ENCODE results near the gene COTL1.
A peak's percentile ranks its signal among the peaks of the same experiment; 100 is the strongest.

Gene COTL1

DNA sequence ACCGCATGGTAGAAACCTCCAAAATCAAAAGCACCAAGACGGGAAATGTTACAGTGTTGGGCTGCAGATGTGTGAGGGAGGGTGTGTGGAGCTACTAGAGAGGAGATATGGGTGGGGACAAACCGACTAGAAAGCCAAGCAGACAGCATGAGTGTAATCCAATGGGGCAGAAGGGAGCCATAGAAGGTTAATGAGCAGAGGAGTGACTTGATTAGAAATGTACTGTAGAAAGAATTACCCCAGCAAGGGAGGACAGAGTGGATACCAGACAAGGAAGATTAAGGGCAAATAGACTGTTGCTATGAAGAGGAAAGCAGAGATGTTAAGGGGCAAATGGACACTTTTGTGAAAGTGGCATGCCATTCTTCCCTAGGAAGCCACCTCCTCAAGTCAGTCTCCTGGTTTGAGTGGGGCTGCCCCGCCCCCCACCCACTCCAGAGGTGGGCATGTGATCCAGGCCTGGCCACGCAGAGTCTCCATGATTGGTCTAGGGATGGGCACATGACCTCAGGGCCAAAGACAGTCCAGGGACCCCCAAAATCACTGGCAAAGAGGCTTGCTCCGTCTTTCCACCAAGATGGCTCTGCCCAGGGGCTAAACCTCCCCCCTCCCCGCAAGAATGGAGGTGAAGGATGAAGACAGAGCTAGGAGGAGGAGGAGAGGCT, 4.3 kb downstream of the COTL1 start:
- DNase-seq = no peak

DNA sequence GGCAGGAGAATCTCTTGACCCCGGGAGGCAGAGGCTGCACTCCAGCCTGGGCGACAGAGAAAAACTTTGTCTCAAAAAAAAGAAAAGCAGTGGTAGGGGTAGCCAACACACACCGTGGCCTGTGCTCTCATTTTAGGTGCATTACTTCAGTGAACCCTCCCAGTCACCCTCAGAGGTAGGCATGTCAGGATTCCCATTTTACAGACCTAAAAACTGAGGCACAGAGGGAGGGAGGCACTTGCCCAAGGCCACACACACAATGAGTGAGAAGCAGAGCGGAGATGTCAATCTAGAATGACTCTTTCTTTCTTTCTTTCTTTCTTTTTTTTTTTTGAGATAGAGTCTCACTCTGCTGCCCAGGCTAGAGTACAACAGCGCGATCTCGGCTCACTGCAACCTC, 5.2 kb downstream of the COTL1 start:
- no peak for DNase-seq

DNA sequence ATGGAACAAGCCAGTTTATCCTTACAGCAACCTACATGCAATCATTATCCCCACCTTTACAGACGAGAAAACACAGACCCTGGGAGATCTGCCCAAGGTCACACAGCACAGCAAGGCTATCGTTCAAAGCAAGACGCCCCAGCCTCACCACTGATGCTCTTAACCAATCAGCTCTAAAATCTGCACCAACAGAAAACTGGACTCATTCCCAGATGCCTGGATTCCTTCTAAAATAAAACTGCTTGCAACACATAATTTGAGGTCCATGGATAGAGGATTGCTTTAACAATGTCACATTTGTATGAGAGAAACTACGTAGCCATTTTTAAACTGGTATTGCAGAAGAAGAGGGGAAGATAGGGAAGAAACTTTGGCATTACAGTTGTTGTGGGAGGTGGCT, 6.8 kb downstream of the COTL1 start:
- no peak for DNase-seq

DNA sequence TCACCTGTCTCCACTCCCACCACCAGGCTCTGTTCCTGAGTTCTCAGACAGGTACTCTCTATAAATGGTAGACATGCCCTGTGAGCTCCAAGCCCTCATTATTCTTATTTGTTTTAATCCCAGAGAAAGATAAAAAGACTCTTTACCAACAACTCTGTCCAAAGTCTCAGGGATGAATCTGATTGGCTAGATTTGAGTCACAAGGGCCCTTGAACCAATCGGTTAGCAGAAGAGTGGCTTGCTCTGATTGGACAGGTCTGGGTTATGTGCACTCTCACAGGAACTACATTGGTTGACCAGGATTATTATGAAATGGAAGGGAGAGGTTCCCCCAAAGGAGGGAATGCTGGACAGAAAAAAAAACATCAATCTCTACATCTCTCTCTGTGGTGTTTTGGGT, 7.5 kb downstream of the COTL1 start:
- DNase-seq = no peak

DNA sequence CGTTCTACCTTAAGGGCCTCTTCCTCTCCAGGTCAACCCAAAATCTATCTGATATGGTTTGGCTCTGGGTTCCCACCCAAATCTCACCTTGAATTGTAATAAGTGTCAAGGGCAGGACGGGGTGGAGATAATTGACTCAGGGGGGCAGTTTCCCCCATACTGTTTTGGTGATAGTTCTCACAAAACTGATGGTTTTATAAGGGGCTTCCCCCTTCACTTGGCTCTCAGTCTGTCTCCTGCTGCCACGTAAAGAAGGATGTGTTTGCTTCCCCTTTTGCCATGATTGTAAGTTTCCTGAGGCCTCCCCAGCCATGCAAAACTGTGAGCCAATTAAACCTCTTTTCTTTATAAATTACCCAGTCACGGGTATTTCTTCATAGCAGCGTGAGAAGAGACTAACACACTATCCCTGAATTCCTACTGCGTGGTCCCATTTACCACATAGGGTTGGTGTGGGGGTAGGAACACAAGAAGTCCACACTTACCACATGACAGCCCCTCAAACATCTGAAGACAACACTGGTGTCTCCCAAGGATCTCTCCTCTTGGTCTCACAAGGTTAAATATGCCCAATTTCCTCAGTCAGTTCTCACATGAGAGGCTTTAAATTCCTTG, 8.2 kb downstream of the COTL1 start:
- DNase-seq = no peak

DNA sequence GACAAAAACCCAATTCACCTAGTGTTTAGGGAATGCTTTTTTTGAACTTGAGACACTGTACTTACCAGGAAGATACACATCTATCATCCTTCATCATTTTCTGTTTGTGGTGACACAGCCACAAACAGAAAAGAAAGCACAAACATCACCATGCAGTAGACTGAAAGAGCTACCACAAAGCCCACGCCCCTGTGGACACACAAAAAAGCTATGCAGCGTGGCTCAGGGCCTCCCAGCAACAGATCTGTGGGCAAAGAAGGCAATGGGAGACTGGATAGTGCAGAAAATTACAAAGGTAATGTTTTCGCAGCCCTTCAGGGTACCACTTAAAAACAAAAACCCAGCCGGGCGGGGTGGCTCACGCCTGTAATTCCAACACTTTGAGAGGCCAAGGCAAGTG, 9.6 kb downstream of the COTL1 start:
- DNase-seq = no peak

DNA sequence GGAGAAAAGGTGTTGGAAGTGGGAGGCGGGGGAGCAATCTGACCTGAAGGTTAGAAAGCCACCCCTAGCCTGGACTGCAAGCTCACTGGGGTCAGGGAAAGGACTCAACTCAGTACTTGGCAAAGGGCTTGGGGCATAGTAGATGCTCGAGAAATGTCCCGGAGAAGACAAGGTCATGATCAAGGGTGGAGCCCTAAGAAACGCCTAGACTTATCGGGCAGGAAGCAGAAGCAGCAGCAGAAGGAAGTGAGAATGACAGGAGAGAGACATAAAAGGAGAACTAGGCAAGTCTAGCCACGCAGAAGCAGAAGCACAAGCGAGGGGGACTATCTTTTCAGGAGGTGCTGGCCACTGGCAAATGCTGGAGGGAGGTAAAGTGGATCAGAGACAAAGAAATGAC, 10.2 kb downstream of the COTL1 start:
- no peak for DNase-seq

DNA sequence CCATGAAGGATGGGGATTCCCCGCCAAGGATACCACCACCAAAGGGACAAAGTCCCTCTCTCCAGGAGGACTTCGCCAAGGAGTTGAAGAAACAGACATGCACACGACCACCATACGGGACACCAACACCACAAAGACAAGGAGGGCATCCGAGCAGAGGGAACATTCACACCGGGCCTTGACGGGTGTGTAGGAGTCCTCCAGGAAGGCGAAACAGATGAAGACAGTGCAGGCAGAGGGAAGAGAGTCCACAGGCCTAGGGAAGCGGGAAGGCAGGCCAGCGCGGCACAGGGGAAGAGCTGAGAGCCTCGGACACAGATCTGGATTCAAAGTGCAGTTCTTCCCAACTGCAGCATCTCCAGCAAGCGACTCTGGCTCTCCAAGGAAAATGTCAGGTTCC, 10.8 kb downstream of the COTL1 start:
- DNase-seq = no peak

DNA sequence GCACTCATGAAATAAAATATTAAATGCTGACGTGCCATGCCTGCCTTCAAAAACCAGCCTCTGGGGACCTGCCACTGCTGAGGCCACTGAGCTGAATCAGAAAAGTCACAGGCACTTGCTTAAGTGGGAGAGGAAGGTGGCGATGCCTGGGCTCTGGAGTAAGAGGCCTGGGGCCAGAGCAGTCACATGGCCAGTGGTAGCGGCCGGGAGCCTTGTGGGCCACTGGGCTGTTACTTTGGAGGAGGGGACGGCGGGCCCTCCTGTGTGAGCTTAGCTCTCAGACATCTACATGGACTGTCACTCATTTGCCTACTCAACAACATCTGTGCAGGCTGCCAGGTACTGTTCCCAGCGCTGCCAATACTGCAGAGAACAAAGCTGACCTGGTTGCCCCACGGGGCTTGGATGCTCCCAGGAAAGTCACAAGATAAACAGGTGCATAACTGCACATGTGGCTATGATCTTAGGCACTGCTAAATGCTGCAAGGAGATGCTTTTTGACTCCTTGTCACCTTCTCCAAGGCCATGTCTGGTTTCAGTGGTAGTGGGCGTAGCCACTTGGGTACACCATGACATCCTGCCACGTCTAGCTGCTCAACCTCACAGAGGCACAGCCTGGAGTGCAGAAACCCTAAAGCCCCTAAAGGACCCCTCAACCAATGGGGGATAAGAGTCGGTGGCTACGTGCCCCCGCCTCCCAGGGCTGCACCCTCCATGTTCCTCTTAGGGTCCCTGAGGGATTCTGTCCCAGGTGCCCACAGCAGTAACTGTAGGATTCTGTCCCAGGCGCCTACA, 11.6 kb downstream of the COTL1 start:
- no peak for DNase-seq

DNA sequence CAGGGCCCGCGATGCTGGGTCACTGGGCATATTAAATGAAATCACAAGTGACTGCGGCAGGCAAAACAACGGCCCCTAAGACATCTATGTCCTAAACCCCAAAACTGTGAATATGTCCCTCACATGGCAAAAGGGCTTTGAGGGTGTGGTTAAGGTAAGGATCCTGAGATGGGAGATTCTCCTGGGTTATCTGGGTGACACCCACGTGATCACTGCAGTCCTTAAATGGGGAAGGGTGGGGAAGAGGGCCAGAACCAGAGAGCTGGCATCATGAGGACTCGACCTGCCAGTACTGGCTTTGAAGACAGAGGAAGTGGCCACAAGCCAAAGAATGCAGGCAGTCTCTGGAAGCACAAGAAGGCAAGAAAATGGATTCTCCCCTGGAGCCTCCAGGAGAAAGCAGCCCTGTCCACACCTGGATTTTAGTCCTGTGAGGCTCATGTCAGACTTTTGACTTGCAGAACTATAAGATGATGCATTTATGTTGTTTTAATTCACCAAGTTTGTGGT, 12.5 kb downstream of the COTL1 start:
- DNase-seq = no peak

DNA sequence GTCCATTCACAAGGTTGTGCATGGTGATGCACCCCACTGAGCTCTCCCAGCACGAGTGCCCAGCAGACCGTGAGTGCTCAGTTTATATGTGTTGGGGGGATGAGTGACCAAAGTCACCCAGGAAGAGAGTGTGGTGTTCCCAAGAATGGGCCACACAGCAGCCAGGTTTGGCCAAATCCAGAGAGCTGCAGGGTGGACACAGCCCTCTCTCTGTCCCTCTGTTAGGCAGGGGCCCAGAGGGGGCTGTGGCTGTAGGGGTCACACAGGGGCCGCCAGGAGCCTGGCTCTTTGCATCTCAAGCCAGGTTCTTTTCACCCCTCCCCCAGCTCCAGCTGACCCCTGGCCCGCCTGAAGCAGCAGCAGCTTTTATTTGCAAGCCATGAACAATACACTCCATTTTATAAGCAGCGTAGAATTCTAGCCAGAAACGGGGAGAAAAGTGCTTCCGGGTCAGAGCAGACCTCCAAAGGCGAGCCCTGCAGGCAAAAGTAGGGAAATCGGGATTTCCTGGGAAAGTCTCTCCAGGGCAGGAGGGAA, 13.3 kb downstream of the COTL1 start:
- DNase-seq = no peak

DNA sequence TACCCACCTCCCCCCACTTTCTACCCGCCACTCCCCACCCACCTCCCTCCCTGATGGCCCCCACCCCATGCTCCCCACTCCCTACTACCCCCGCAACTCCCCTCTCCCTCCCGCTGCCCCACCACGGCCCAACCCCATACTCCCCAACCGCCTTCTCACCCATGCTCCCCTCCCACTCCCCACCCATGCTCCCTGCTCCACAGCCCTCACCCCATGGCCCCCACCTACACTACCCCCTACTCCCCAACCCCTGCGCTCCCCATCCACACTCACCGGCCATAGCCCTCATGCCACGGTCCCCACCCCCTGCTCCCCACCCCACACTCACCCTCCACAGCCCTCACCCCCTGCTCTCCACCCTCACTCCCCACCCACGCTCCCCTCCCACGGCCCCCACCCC, 13.9 kb downstream of the COTL1 start:
- DNase-seq = no peak

DNA sequence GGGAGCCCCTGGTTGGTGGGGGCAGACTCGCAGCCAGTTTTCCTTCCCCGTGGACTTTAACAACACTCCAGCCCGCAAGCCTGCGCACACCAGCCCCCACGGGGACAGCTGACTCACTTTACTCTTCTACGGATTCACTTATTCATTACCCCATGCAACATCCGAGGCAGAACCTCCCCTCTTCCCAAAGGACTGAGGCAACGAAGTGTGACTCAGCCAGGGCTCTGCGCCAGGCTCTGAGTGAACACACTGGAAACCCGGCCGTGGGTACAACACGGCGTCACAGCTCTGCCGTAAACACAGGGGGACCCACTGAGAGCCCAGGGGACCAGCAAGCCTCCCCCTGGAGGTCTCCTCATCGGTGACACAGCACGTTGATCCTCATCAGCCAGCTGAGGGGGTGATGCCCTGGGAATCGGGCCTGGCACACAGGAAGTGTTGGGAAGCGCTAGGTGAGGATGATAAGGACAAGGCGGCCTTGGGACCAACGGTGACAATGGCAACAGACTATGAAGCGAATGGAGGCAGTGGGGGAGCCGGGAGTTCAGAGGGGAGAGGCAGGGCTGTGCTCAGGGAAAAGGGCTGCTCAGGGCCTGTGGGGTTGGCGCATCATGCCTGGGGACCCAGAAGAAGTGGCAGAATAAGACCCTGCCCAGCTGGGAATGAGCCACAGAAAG, 14.6 kb downstream of the COTL1 start:
- DNase-seq = peak; percentile 42 to 57

DNA sequence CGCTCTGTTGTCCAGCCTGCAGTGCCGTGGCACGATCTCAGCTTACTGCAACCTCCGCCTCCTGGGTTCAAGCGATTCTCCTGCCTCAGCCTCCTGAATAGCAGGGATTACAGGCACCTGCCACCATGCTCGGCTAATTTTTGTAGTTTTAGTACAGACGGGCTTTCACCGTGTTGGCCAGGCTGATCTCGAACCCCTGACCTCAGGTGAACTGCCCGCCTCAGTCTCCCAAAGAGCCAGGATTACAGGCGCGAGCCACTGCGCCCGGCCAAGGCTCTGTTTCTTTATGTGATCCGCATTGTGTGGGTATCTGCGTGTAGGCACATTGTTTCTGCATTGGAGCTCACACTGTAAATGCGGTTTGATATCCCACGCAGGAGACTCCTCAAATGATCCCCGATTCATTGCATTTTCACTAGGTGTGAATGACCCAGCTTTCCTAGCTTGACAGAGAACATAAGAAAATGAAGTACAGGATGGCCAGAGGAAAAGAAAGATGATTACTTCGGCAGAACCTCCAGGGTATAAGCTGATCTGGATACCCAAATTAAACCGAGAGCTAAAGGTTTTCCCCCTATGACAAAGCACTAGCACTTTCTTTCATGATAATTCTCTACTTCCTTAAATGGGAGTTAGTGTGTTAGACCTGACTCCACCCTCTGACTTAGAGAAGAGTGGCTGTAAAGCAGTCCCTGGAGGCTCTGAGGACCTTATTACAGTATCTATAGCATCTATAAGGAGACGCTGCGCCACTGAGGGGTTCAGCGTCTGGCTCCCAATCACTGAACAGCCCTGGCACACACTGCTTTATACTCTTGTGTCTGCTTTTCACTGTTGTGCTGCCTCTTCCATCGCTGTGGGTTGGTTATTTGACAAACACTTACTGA, 17.3 kb downstream of the COTL1 start:
- peak in 1 of 2 experiments; percentile 25 for DNase-seq

DNA sequence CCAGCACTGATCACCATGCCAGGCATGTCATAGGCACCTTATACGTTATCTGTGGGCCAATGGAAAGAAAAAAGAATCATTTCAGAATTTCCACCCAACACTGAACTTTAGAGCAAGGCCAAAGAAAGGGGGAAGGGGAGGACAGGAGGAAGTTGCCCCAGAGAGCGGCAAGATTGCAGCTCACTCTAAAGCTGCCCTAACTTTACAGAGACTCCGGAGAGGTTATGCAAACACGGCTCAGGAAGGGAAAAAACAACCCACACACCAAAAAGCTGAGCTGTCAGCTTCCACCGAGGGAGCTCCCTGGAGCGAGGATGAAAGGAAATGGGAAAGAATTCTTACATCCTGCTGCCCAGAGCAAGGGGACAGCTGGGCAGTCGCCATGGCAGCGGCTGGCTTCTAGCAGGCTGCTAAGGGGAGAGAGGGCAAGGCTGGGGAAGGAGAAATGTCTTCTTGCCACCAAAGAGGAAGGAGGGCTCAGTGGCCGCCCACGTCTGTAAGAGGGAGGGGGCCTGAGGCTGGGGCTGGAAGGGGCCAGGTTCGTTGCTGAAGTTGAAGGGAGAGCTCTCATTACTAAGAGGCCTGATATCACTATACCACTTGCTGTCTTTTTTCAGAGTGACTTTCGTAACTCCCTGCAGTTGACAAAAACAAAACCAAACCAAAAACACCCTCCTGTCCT, 18.2 kb downstream of the COTL1 start:
- peak; percentile 64 to 76 for DNase-seq

DNA sequence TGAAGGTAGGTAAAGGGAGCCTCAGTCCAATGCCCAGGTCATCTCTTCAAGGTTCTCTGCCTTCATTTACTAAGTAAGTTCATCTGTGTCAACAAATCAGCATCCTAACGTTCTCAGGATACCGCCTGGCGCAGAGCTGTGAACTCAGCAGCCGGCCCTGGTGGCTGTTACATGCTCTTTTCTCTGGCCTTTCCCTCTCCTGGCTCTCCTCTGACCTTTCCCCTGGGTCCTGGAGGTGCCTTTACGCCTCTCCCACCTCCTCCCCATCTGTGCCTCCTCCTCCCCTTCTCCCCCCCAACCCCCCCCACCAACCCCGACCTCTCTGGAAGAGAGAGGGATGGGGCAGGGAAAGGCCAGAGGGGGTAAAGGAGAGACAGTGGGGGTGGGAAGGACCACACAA, 19.5 kb downstream of the COTL1 start:
- no peak for DNase-seq

DNA sequence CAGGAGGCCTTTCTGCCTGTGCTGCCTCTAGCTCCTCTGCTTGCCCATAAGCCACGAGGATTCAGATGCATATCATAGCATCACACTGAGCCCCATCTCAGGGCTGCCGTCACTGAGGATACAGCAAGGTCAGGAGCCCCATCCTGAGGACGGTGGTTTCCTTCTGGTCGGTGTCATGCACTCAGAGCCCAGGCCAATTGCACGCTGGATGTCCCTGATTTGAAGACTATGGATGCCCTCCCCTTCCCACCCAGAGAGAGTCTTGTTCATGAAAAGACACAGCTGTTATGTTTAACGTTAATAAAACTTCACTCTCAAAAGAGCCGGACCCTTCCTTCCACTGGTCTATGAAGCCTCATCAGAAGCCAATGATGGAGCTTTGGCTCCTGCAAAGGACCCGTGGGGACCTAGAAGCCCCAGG, 19.9 kb downstream of the COTL1 start:
- DNase-seq = no peak

DNA sequence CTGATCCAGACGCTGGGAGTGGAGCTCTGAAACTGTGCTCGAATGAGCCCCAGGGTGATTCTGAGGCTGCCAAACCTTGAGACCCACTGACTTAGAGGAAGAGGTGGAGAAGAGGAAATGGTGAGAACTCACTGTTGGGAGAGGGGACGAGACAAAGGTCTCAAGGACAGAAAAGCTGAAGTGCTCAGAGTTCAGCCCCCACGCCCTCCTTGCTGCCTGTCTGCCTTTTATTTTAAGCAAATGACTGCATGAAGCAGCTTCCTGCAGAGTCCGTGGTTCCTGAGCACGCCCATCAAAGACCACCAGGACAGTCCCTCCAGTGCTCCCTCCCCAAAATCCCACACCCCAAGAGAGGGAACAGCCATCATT, 20.4 kb downstream of the COTL1 start:
- DNase-seq = no peak

DNA sequence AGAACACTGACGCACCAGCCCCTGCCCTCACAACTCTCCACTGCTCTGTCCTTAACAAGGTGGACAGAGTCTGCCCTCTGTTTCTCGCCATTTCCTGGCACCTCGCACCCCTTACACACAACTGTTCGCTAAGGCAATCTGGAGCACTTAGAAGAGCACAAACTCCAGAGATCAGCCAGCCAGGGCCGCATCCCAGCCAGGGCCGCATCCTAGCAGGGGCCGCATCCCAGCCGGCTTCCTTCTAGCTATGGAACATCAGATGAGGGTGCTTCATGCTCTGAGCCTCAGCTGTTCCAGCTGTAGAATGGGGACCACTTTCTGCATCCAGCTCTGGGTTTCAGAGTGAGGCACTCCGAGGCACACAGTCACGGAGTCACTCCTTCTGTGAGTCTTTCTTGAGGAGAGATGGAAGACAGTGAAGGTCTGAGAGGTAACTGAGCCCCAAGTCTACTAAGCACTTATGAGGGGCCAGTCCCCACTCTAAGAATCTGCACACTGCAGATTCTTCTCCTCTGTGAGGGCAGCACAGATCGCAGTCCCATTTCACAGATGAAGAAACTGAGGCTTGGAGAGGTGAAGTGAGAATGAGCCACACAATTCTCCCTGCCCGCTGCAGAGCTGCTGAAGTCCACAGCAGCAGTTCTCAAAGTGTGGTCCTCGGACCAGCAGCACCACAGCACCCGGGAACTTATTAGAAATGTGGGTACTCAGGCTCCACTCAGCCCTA, 20.9 kb downstream of the COTL1 start:
- DNase-seq = no peak

DNA sequence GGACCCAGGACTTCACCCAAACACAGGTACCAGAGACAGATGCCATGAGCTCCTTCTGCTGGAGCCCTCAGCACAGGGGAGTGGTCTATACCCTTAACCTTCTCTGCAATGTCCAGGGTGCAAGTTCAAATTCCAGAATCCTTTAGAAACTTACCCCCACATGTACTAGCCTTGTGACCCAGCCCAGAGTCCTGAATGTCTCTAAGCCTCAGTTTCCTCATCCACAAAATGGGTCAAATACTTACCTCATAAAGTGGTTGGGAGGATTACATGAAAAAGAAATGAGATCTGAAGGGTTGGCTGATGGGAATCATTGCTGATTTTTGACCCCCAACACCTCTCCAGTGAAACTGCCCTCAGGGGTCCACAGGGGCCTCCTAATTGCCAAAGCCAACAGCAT, 21.7 kb downstream of the COTL1 start:
- no peak for DNase-seq

DNA sequence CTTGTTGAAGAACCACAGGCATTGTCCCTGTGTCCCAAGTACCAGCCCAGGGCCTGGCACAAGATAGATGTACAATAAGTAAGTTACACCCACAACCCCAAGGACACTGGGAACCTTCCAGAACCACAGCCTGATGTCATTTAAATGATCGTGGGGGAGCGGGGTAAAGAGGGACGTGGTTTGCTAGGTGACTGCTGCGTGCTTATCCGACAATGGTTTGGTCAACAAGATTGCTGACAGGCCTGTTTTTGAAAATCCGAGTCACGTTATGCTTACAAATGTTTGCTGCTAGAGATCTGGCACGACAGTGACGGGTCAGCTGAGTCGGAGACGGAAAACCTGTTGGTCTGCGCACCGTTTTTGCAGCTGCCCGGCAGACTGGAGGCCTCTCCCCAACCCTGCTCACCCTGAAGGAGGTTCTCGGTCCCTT, 22.8 kb downstream of the COTL1 start:
- DNase-seq = no peak

Measured in stimulated activated CD4-positive, alpha-beta T cell treated with anti-CD3 and anti-CD28 coated beads, Interleukin-4, amount 100 ng/mL, for 4 hours (primary cell).